GM03348 (cell line): ENCODE measurements around the gene CFAP54.
A peak's percentile ranks its signal among the peaks of the same experiment; 100 is the strongest.
"Not testable (repeated sequence)": the region's sequence is repeated elsewhere in the genome, so short reads cannot be mapped to it uniquely, and the experiment has no call there.

Source experiments
- DNase-seq: peaks from one replicate; pipeline ENCODE4 v3.0.0; 2012; ENCODE audit warnings: low spot score

The CFAP54 gene

DNA sequence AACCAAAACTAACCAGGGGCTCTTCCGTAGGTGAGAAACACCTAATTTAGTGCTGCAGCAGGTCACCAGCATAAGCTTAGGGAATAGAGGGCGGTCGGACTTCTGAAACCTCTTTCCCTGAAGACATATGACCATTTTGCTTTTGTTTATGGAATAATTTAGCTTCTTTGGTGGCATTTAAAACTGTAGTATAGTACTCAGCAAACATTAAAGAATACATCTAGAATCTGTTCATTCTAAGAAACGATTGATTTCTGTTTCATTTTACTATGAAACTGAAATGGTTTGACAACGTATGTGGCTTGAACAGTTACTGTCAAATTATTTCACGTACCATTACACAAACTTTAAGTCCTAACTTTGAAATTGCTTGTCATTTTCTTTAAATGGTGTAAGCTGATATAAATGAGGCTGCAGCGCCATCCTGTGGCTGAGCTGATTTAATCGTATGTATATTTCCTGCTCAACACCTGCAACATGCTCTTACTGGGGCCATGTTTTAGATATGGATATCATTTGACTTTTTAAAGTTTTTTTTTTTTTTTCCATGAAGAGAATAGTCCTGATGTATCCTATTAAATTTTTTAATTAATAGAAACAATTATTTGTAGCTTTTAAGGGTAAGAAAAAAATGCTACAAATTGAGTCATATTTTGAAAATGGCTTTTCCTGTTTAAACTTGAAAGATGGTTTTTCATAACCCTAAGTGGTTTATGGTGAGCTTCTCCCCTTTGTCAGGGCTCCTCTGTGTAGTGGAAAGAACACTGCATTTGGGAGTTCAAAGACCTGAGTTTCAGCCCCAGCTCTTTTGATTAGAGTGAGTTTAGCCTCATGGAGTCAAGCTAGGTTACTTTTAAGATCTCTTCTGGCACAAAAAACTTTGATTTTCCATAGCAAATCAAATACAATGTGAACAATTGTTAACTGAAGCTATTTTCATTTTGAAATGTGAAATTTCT is 27.4 kb downstream of the CFAP54 start:
- DNase-seq: peak; percentile 69

GRCh38 chr12:96520767-96521166 is 31.4 kb downstream of the CFAP54 start:
- no peak for DNase-seq

DNA sequence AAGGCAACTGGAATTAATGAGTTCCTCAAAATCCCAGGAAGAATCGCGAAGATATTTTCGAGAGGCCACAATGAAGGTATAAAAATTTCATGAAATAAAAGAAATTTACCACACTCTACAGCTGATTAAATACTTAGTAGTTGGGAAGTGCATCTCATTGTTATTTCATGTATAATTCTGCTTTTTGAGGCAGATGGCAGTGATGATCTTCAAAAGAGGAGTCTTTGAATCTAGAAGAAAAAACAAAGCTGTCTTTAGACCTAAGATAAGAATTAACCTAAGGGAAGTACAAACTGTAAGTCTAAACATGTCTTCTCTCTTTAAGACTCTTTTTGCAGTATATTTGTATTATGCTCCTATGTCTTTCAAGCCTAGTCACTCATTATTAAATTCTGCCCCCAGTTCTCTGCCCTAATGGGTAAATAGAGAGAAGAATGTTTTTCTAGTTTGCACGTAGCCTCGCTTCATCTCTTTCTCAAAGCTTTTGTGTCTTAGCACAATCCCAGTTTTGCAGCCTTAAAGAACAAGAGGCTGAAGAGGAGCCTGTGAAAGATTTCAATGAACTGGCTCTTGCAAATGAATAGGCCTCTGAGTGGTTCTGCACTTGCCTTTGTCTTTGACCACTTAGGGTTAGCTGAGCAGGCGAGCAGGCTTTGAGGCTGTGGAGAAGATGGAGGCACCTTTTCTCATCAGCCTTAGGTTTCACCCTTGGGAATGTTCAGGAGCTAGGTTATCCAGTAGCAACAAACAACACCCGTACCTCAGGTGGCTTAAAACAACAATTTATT is 32.7 kb downstream of the CFAP54 start:
- no peak for DNase-seq

- DNase-seq: no peak
Measured at GRCh38 chr12:96522690-96523089, 33.3 kb downstream of the CFAP54 start.

- DNase-seq: no peak
Measured at GRCh38 chr12:96526110-96526509, 36.7 kb downstream of the CFAP54 start.

DNA sequence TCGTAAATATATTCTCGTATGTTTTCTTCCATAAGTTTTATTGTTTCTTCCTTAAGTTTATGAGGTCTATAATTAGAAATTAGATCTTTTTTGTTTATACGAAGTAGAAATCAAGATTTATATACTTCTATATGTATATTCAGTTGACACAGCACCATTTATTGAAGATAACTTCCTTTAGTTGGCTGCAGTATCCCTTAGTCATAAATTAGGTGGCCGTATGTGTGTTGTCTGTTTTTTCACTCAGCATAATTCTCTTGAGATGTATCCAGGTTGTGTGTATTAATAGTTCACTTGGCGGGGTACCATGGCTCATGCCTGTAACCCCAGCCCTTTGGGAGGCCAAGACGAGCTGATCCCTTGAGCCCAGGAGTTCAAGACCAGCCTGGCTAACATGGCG is 40.5 kb downstream of the CFAP54 start:
- no peak for DNase-seq

- DNase-seq: no peak
Measured at GRCh38 chr12:96534339-96534738, 45.0 kb downstream of the CFAP54 start.

- no peak for DNase-seq
Measured at GRCh38 chr12:96548384-96548783, 59.0 kb downstream of the CFAP54 start.

GRCh38 chr12:96549341-96549740 is 60.0 kb downstream of the CFAP54 start:
- DNase-seq: no peak

- no peak for DNase-seq
Measured at GRCh38 chr12:96570579-96570978, 81.2 kb downstream of the CFAP54 start.

DNA sequence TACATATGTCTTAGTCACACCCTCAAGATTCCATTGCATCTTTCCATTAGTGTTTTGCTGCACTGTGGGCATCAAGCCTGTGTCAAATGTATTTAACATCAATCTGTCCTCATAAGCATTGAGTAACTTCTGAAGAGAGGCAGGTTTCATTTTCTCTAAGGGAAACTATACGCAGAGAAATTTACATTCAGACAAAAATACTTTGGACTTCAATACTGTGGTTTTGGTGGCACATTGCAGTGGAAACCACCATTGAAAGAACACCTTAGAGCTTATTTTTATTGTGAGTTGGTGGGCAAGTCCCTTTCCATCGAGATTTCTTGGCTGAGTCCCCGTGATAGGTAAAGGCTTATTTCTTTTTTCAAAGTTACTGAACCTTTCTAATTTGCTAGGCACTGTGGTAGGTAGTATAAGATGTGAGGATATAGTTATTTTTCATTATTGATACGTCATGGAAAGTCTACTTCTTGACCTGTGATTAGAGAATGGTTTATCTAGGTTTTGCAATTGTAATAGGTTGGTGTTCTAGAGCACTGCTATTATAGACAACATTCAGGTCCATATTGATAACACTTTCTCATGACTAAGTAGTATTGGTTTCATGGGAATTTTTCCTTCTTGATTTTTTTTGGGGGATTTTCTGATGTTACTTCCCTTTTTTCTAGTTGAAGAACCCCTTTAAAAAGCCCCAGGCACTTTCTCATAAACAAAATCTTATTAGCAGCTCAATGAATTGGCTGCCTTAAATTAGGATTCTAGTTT is 81.9 kb downstream of the CFAP54 start:
- no peak for DNase-seq

DNA sequence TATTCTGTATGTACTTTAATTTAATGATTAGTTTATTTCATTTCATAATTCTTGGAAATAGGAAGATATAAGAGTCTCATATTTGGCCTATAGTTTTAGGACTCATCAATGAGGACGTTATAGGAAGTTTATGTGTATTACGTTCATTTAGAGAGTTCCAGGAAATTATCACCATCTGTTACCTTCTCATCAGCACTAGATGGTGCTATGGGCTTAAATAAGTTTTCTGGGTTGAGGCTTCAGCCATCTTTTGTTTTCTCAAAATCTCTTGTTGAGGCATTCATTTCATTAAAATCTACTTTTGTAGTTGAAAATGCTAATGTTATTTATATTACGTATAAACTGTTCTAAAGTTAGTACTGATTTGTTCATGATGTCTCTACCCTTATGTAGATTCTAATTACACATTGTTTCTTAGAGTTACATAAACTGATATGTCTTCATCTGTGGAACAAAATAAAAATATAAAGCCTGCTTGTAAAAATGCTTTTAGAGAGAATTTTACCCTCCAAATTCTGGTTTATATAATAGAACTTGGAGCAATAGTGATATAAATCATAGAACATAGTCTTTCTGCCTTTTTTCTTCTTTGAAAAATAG is 89.2 kb downstream of the CFAP54 start:
- DNase-seq: peak; percentile 64

DNA sequence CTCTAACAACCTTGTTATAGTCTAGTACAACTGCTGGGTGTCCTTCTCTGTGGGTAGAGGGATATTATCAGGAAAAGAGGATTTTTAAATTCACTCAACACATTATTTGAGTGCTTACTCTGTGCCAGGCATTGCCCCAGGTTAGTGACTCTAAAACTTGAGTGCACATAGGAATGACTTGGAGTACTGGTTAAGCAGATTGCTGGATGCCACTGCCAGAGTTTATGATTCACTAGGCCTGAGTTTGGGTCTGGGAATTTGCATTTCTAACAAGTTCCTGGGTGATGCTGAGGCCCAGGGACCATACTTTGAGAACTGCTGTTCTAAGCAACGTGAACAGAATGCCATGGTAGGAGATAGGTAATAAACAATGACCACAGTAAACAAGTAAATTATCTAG is 96.6 kb downstream of the CFAP54 start:
- no peak for DNase-seq

GRCh38 chr12:96587691-96588090 is 98.3 kb downstream of the CFAP54 start:
- peak; percentile 16 for DNase-seq

DNA sequence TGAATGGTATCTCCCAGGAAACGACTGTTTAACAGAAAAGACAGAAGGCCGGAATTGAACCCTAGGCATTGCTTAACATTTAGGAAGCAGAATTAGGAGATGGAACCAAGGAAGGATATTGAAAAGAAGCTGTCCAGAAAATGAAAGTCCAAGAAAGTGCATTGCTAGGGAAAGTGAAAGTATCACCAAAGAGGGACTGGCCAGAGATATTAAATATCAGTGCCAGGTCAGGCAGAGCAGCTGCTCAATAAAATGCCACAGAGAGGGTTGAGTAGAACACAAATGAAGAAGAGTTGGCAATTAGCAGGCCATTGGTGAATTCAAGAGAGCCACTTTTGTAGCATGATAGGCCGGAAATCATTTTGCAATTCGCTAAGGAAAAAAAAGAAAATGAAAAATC is 101.6 kb downstream of the CFAP54 start:
- no peak for DNase-seq

- not testable (repeated sequence) for DNase-seq
Measured at GRCh38 chr12:96604374-96604773, 115.0 kb downstream of the CFAP54 start.

DNA sequence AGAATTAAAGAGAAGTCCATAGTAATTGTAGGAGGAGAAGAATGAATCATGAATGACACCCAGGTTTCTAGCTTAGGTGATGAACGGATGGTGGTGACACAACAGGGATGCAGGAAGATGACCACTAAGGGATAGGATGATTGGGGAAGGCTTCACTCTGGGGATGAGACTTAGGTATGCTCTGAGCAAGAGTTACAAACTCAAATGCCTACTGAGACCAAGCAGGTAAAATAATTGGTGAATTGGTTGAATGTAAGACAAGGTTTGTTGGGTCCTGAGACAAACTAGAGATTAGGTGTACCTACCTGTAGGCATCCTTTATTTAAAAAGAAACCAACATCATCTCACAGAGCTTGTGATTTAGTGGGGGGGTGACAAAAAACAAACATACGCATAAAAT is 116.3 kb downstream of the CFAP54 start:
- DNase-seq: no peak

DNA sequence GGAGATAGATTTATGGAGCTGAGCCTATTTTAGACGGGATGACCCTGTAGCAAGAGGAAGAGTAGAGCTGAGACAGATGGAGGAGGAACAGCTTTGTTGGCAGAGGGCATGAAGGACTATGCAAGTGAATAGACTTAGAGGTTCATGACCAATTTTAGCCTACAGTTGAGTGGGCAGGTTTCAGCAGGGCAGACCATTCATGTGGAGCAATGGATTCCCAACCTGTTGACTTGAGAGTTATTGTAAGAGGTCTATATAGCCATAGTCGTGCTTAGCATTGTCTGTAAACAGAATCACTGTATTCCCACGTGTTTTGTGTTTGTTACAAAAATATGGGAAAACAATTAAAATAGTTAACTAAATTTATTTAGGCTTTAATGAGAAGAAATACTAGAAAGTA is 116.8 kb downstream of the CFAP54 start:
- no peak for DNase-seq

- DNase-seq: no peak
Measured at GRCh38 chr12:96606644-96607043, 117.3 kb downstream of the CFAP54 start.

DNA sequence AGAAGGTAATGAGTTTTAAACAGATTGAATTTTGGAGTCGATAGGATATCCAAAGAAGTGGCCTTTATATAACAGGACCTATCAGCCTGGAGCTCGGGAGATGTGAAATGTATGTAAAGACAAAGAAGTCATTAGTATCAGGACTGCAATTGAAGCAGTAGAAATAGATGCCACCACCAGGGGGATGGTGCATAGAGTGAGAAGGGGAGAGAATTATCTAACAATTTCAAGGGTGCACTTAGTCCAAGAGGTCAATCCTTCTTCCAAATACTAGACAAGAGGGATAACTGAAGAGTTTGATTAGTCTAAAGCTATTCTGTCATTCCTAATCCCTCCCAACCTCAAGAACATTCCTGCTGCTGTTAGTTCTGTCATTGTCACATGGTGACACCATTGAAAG is 127.8 kb downstream of the CFAP54 start:
- DNase-seq: no peak

- DNase-seq: no peak
Measured at GRCh38 chr12:96623155-96623554, 133.8 kb downstream of the CFAP54 start.

DNA sequence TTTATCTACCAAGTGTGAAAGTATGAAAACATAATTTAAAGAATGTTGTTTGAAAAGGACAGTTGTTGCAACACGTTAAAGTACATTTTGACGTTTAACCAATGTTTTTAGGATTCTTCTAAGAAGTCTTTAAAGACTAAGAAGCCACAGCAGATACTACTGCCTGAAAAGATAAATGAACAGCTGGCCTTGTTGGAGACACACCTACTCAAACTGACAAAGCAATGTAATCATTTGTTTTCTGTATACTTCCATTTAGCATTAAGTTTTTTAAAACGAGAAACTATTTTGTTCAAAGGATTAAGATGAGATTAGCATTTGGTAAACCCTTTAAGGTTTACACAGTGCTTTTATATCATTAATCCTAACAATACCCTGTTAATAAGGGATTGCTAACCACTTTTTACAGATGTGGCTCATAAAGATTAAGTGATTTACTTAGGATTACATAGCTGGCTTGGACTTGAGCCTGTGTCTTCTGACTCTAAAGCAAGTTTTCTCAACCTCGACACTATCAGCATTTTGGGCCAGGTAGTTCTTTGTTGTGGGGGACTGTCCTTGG is 134.4 kb downstream of the CFAP54 start:
- no peak for DNase-seq
